Measurements from ENCODE around the gene BICC1. TPM values are rescaled to one million over a fixed set of nuclear protein-coding genes. Genes with fewer than 3 reads are reported as not detected.
A peak's percentile ranks its signal among the peaks of the same experiment; 100 is the strongest.

The BICC1 gene, protein sequence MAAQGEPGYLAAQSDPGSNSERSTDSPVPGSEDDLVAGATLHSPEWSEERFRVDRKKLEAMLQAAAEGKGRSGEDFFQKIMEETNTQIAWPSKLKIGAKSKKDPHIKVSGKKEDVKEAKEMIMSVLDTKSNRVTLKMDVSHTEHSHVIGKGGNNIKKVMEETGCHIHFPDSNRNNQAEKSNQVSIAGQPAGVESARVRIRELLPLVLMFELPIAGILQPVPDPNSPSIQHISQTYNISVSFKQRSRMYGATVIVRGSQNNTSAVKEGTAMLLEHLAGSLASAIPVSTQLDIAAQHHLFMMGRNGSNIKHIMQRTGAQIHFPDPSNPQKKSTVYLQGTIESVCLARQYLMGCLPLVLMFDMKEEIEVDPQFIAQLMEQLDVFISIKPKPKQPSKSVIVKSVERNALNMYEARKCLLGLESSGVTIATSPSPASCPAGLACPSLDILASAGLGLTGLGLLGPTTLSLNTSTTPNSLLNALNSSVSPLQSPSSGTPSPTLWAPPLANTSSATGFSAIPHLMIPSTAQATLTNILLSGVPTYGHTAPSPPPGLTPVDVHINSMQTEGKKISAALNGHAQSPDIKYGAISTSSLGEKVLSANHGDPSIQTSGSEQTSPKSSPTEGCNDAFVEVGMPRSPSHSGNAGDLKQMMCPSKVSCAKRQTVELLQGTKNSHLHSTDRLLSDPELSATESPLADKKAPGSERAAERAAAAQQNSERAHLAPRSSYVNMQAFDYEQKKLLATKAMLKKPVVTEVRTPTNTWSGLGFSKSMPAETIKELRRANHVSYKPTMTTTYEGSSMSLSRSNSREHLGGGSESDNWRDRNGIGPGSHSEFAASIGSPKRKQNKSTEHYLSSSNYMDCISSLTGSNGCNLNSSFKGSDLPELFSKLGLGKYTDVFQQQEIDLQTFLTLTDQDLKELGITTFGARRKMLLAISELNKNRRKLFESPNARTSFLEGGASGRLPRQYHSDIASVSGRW
- 100 to 1,000 TPM in 1 of 3 donors, 10 to 100 TPM in 2; 68.7 to 110 (median 73.0) TPM for polyA plus RNA-seq (ENCODE audit: insufficient read length in 3 of 3)
- long read RNA-seq, donor 1, full-length matches to known transcripts: 4 of 29 reads
- long read RNA-seq, donor 1, partial matches to known transcripts: 25 of 29 reads
- long read RNA-seq, donor 1, other reads (novel, unspliced or antisense): 0 of 29 reads
- long read RNA-seq, donor 2, partial matches to known transcripts: 28 of 28 reads
- long read RNA-seq, donor 2, other reads (novel, unspliced or antisense): 0 of 28 reads
- long read RNA-seq, donor 3, full-length matches to known transcripts: 2 of 33 reads
- long read RNA-seq, donor 3, partial matches to known transcripts: 31 of 33 reads
- long read RNA-seq, donor 3, other reads (novel, unspliced or antisense): 0 of 33 reads
- long read RNA-seq, donor 4, partial matches to known transcripts: 6 of 6 reads
- long read RNA-seq, donor 4, other reads (novel, unspliced or antisense): 0 of 6 reads
- long read RNA-seq, donor 5, partial matches to known transcripts: 56 of 56 reads
- long read RNA-seq, donor 5, other reads (novel, unspliced or antisense): 0 of 56 reads
- long read RNA-seq, donor 6, full-length matches to known transcripts: 5 of 91 reads
- long read RNA-seq, donor 6, partial matches to known transcripts: 86 of 91 reads
- long read RNA-seq, donor 6, other reads (novel, unspliced or antisense): 0 of 91 reads
- long read RNA-seq, donor 7, partial matches to known transcripts: 29 of 29 reads
- long read RNA-seq, donor 7, other reads (novel, unspliced or antisense): 0 of 29 reads
- long read RNA-seq, donor 8, partial matches to known transcripts: 6 of 6 reads
- long read RNA-seq, donor 8, other reads (novel, unspliced or antisense): 0 of 6 reads
- long read RNA-seq, donor 9, full-length matches to known transcripts: 1 of 33 reads
- long read RNA-seq, donor 9, partial matches to known transcripts: 32 of 33 reads
- long read RNA-seq, donor 9, other reads (novel, unspliced or antisense): 0 of 33 reads
- long read RNA-seq, donor 10, partial matches to known transcripts: 55 of 55 reads
- long read RNA-seq, donor 10, other reads (novel, unspliced or antisense): 0 of 55 reads
- long read RNA-seq, donor 11, partial matches to known transcripts: 24 of 24 reads
- long read RNA-seq, donor 11, other reads (novel, unspliced or antisense): 0 of 24 reads
- long read RNA-seq, donor 12, full-length matches to known transcripts: 3 of 85 reads
- long read RNA-seq, donor 12, partial matches to known transcripts: 82 of 85 reads
- long read RNA-seq, donor 12, other reads (novel, unspliced or antisense): 0 of 85 reads
- long read RNA-seq, donor 13, partial matches to known transcripts: 20 of 21 reads
- long read RNA-seq, donor 13, other reads (novel, unspliced or antisense): 0 of 21 reads
- long read RNA-seq, donor 14: 0 reads
- long read RNA-seq, donor 15, full-length matches to known transcripts: 1 of 27 reads
- long read RNA-seq, donor 15, partial matches to known transcripts: 26 of 27 reads
- long read RNA-seq, donor 15, other reads (novel, unspliced or antisense): 0 of 27 reads
- long read RNA-seq, donor 16, full-length matches to known transcripts: 3 of 42 reads
- long read RNA-seq, donor 16, partial matches to known transcripts: 39 of 42 reads
- long read RNA-seq, donor 16, other reads (novel, unspliced or antisense): 0 of 42 reads

DNA sequence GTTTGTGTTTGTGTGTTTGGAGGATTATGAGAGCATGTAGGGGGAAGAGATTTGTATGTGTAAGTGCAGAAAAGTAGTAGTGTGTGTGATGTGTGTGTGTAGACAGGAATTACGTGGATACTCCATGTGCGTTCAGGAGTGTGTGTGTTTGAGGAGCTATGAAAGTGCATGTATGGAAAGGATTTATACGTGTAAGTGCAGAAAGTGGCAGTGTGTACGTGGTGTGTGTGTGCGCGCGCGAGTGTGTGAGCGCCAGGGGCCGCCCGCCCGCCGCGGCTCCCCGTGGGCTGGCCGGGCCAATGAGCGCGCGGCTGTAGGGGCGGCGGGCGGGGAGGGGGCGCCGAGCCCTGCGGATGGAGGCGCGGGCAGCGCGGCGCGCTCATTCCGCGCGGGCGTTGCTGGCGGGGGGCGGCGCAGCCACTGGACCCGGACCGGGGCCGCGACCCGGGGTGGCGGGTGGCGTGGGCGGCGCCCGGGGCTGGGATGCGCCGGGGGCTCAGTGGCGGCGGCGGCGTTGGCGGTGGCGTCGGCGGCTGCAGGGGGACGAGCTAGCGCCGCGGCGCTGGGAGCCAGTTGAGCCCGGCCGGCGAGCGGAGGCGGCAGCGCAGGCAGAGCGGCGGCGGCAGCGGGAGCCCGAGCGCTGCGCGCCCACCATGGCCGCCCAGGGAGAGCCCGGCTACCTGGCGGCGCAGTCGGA lies at the start of gene BICC1:
BICC1 (plus strand) TSS at position 382 of the 697 bp plus-strand sequence; CDS start at position 654, 272 bp downstream.
- peak; percentile 78 for DNase-seq

DNA sequence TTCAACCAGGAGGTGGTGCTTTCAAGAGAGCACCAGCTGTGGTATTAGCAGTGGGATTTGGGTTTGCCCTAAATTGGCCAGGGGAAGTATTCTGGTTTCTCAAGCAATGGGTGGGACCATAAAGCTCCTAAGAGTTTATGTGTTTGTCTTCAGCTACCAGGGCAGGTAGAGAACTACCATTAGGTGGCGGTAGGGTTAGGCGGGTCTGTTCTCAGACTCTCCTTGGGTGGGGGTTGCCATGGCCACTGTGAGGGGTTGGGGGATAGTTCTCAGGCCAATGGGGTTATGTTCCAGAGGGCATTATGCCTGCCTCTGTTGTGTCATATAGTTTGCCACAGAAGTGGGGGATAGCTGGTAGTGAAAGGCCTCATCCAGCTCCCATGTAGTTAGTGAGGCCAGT lies 47.7 kb upstream of the BICC1 start:
- DNase-seq: no peak

DNA sequence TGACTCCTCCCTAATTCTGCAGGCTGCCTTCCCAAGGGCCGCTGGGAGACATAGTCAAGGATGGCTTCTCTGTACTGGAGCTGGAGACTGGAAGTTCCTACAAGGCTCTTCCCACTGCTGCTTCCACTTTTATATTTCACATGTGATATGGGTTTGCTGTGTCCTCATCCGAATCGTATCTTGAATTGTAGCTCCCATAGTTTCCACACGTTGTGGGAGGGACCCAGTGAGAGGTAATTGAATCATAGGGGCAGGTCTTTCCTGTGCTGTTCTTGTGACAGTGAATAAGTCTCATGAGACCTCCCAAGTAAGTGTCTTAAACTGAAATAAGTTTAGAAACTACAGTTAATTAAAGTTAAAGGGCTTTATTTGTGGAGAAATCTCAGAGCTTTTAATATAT lies 47.0 kb upstream of the BICC1 start:
- no peak for DNase-seq

DNA sequence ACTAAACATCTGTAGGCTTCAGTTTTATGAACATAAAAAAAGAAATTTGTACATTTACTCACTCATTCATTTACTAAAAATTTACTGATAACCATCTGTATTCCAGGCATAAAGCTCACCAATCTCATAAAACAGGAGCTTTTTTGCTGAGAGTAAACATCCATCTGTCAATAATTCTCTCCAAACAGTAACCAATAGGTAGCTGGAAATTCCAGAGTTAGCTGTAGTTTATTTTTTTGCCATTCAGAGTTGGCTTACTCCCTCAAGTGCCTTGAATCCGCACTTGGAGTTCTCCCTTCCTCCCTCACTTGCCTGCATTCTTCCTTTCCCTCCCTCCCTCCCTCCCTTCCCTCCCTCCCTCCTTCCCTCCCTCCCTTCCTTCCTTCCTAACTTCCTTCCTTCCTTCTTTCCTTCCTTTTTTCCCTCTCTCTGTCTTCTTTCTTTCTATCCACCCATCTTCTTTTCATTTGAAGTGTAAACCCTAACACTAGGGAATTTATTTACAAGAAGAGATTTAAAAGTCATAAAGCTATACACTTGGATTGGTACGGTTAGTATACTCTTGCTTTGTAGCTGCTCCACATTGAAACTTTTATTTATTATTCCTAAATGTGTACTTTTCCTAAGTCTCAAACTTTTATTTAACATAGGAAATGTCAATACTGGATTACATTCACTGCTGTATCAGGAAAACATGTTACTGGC lies 44.6 kb upstream of the BICC1 start:
- DNase-seq: no peak

DNA sequence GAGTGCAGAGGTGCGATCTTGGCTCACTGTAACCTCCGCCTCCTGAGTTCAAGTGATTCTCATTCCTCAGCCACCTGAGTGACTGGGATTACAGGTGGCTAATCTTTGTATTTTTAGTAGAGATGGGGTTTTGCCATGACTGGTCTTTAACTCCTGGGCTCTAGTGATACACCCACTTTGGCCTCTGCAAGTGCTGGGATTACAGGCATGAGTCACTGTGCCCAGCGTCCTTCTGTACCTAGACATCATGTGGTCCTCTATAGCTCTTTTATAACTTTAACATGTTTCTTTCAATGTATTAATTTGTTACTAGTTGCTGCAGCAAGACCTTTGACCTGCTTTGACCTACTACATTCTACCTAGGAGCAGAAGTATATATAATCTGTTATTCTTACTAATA lies 38.7 kb upstream of the BICC1 start:
- DNase-seq: no peak

DNA sequence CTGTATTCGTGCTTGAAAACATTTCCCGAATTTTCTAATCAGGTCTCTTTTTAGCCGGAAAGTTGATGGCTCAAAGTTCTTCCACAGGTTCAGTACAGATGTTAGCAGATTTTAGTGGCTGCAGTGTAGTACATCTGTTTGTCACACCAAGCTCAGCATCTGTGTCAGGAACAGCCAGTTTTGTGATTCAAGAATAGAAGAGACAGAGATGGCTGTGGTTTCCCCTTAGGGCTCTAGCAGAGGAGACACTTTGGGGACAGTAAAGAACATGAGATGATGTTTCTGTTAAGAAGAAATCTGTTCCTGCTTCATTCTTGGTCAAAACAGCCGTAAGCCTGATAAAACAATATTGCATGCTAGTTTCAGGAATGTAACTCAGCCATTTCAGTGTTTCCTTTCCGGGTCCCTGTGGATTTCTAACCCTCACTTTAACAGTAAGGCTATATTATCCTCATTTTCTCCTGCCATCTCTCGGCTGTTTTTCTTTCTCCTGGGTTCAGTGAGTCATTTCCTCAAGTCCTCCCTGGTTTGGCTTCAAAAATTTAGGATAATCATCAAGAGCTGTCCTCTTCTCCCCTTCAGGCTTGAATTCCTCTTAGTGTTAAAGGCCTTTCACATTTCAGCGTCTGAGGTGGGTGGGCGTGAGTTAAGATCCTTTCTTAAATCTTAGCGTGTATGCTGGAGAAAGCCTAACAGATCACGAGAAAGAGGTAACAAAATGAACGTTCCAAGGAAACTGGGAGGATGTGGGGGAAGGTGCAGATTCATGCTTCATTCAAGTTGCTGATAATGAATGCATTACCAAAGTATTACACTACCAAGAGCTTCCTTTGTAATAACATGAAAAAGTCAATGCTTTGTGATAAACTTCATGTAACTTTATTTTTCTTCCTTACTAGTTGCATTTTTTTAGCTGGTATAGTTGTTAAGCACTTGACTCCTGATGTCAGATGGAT lies 37.1 kb upstream of the BICC1 start:
- no peak for DNase-seq

DNA sequence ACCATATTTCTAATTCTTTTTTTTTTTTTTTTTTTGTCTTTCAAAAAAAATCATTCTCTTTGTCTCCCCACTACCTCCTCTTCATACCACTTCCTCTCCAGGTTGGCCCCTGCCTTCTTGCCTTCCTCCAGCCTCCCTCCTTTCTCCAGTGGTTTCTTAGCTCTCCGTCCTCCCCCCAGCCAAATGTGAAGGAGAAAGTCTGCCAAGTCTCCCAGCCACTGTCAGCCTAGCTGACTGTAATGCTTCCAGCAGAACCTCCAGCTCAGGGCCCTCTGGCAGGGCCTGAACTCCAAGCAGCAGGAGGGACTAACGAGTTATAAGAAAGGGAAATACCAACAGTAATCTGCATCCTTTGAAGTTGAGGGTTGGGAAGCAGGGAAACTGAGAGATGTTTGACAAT lies 35.5 kb upstream of the BICC1 start:
- DNase-seq: no peak

DNA sequence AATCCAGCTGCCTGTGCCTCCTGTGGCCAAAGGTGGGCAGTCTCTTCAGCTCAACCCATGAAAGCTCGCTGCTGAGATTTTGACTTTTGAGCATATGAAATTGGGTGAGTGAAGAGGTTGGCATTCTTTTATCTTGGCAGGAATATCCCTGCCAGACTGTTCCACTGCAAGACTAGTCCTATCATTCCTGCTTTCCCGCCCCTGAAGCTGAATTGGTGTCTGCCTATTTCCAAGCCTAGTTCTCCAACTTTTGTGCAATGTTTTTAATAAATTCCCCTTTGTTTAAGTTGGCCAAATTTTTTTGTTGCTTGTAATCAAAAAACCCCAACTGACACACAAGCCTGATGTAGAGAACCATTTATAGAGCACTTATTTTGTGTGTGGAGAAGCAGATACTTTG lies 34.8 kb upstream of the BICC1 start:
- no peak for DNase-seq

DNA sequence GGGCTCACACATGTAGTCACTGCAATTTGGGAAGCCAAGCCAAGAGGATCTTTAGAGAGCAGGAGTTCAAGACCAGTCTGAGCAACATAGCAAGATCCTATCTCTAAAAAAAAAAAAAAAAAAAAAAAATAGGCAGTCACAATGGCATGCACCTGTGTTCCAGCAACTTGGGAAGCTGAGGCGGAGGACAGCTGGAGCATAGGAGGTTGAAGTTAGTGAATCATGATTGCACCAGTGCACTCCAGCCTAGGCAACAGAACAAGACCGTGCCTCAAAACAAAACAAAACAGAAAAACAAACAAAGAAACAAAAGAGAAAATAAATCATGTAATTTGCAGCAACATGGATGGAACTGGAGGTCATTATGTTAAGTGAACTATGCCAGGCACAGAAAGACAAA lies 33.6 kb upstream of the BICC1 start:
- no peak for DNase-seq

DNA sequence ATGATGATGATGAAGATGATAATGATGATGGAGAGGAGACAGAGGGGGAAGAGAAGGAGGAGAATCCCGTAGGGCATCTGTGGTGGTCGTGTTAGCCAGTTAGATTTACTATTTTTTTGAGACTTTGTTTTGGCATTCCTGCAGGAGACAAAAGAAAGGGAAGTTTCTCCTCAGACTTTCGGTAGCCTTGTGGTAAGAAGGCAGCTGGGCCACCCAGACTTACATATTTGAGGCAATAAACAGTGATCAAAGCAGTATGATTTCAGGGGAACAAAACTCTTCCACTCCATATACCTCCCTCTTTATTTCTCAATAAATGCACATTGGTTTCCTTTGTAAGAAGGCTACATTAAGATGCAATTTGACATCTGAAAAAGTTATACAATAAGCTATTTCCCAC lies 32.4 kb upstream of the BICC1 start:
- no peak for DNase-seq

DNA sequence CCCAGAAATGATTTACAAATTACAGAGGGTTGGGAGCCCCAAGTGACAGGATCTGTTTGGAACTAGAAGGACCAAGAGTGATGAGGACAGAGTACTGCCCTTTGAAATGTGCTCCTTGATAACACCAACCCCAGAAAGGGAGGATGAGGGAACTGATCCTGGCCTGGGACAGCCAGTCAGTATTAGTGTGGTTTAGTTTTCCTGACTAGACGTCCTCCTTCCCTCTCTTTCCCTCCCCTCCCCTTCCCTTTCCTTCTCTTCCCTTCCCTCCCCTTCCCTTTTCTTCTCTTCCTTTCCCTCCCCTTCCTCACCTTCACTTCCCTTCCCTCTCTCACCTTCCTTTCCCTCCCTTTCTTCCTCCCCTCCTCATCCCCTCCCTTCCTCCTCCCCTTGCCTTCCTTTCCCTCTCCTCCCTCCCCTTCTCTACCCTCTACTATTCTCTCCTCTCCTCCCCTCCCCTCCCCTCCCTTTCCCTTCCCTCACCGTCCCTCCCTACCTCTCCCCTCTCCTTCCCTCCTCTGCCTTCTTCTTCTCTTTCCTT lies 31.0 kb upstream of the BICC1 start:
- no peak for DNase-seq

DNA sequence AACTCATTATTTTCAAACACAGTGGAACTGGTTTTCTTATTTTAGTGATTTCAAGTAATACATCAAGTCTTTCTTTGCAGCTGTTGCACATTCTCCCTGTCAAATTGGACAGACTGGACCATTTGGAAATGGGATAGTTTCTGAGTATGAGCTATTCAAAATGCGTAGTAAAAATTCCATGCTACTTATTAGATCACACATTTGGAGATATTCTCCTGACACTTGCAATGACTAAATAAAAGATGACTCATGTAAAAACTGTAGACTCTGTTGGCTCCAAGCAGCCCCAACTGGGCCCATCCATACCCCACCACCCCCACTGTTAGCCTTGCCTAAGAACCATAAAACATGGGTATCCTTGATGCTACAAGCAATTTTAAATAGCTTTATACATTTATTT lies 25.9 kb upstream of the BICC1 start:
- no peak for DNase-seq

DNA sequence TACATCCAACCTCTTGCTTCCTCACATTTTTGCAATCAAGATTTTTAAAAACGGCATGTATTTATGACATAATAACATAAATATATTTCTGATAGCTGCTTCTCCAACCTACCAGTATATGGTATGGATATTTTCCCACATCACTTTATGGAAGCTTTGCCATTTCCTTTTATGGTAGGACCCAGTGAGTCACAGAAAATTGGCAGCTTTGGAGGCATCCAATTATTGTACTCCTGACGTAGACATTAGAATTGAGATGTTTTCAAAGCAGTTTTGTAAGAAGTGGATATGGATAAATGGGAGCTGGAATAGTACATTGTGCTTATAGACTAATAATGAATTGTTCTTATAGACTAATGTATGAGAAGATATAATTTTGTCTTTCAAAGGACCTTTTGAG lies 23.8 kb upstream of the BICC1 start:
- no peak for DNase-seq

DNA sequence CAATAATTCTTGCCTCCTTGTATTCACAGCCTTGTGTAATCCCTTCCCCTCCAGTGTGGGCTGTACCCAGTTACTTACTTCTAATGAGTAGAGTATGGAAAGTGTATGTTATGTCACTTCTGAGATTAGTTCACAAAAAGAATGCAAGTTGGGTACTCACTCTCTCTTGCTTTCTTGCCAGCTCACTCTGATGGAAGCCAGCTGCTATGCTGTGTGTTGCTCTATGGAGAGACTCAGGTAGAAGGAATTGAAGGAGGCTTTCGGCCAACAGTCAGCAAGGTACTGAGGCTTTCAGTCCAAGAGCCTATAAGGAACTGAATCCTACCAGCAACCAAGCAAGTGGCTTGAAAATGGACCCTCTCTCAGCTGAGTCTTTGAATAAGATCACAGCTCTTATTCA lies 9.7 kb upstream of the BICC1 start:
- no peak for DNase-seq

DNA sequence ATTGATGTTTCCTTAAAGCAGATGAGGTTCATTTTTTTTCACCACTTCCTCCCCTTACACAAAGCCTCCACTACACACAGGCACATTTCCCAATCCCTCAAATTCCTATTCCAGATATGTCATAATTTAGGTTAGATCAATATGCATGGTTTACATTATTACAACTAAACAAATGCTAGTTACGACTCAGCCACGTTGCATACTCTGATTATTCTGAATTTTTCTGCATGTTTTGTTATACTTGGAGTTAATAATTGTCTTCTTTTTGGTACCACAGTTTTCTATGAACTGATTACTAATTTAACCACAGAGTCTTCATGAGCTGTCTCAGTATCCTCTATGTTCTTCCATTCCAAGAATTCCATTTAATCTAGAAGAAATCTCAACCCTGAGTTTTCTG lies 4.4 kb upstream of the BICC1 start:
- no peak for DNase-seq

DNA sequence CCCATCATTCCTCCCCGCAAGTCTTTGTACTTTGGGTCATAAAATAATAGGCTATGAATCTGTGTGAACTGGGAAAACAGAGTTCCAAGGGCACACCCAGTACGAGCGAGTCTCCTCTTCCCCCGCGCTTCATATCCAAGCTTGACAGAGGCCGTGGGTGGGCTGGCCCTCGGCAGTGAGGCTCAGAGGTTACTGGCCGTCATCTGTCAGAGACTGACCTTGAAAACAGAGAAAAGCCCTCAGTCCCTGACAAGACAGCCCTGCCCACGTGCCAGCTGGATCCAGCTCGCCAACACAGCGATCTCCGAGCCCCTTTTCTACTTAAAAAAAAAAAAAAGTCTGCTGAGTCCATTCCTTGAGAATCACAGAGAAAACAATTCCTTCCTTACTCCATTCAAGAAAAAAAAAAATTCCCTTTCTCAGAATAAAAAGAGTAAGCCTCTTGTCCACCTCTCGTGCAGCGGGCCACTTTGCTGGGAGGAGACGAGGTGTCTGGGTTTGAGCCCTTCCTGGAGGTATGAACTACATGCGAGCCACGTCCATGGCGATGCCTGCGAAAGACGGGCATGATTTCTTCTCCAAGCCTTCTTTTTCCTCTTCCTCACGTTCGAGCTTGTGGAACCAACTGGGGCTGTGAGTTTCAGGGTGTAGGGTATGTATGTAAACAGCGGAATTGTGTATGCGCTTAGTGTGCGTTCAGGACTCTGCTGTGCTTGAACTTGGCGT lies 744 bp upstream of the BICC1 start:
- DNase-seq: no peak
